ENCODE measurements around the gene HACL1. TPM values are rescaled to one million over a fixed set of nuclear protein-coding genes. Genes with fewer than 3 reads are reported as not detected.

Gene HACL1
- total RNA-seq, 3 donors from 2014 or later: 27.7 to 40.3 (median 28.8) TPM

- H3K9me3 ChIP-seq: no peaks in the 10 kb centered on the region
- H3K27me3 ChIP-seq: no peaks in the 10 kb centered on the region
- H3K27ac ChIP-seq: peak overlapping the region; percentile 61 to 69
- DNase-seq (ENCODE audit: low spot score in 2 of 2): no peak
- TF ChIP-seq CTCF (IDR thresholded peaks at IDR 0.05) (peak in 1 of 3 donors; percentile 11), POLR2AphosphoS5 (IDR thresholded peaks at IDR 0.05) (peak in 1 of 3 donors; percentile 63), POLR2A (IDR thresholded peaks at IDR 0.05) (no peak)
- no peak overlapping the region for H3K4me3 ChIP-seq
- H3K36me3 ChIP-seq: no peaks in the 10 kb centered on the region
- peaks cover 0 to 7% of the 10 kb centered on the region in 2 donors for H3K4me1 ChIP-seq
- intact Hi-C loops (cut with DNase I; ENCODE audit: low total_unique reads): no loop called here
Measured at GRCh38 chr3:15636028-15636709, 34.8 kb upstream of the HACL1 start.

DNA sequence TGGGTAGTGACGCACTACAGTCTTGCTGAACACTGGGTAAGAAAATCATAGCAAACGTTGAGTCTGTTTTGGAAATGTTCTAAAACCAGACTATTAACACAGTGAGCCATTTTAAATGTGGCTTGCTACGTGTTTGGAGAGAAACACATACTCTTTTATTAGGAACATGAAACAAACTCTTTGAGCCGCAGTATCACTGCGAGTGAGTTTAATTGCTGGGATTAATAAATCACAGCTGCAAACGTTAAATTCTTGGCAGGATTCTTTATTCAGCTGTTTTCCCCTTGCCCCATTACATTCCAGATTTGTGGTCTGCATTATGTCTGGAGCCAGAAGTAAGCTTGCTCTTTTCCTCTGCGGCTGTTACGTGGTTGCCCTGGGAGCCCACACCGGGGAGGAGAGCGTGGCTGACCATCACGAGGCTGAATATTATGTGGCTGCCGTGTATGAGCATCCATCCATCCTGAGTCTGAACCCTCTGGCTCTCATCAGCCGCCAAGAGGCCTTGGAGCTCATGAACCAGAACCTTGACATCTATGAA, 33.8 kb upstream of the HACL1 start:
- Histone ChIP-seq H3K4me3 (no peak overlapping the region), H3K9me3 (no peaks in the 10 kb centered on the region), H3K27ac (peak overlapping the region; percentile 61 to 69), H3K36me3 (no peaks in the 10 kb centered on the region), H3K27me3 (no peaks in the 10 kb centered on the region), H3K4me1 (peaks cover 0 to 7% of the 10 kb centered on the region in 2 donors)
- TF ChIP-seq POLR2AphosphoS5 (IDR thresholded peaks at IDR 0.05) (peak in 1 of 3 donors; percentile 23), POLR2A (IDR thresholded peaks at IDR 0.05) (no peak)
- intact Hi-C loops (cut with DNase I; ENCODE audit: low total_unique reads): no loop called here
- no peak for DNase-seq (ENCODE audit: low spot score in 2 of 2)

DNA sequence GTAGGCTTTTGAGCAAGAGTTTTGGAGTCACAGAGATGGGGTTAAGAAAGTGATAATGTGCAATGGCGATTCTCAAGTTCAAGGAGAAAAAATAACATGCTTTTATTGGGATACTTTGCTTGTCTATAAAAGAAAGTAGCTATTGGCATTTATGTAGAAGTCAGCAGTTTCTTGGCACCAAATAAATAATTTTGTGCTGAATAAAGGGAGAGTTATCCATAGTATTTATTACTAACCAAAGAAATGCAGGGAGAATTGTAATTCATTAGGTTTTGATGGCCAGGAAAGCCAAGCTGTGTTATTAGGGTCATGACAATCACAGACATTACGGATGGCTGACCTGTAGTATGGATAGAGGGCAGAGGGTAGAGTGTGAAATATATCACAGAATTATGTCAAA, 33.3 kb upstream of the HACL1 start:
- intact Hi-C loops (cut with DNase I; ENCODE audit: low total_unique reads): no loop called here

DNA sequence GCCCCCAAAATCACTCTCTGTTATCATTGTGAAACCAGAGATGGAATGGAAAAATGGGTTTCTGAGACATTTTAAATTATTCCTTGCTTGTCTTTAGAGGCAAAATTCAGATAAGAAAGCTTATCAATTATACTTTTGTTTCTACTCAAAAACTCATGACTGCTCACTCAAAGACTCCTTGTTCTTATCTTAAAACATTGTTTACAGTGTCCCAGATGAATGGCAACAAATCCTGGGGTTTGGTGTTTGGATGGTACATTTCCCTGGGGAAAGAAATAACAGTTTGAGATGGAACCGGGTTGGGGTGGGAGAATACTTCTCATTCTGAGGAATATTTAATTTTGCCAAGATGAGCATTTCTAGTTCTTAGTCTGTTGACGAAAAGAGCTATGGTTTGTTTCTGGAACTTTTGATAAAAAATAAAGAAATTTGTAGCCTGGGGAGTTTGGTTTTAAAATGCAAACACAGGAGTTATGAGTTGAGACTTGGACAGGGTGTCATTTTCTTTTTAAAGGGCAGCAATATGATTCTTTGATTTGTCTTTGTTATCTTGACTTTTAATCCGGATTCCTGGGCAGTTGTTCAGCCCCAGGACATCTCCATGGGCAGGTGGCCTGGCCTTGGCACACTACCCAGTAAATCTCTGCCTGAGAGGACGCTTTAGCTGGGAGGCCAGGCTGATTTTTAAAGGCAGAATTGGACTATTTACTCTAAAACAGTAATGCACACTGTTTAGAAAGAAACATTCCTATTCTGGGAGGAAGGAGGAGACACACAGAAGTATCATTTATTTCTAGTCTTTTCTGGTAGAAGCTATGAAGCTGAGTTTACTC, 32.6 kb upstream of the HACL1 start:
- peak overlapping the region; percentile 61 to 73 for H3K27ac ChIP-seq
- H3K36me3 ChIP-seq: no peaks in the 10 kb centered on the region
- no peaks in the 10 kb centered on the region for H3K9me3 ChIP-seq
- intact Hi-C loops (cut with DNase I; ENCODE audit: low total_unique reads): no loop called here
- TF ChIP-seq CTCF (IDR thresholded peaks at IDR 0.05) (no peak), POLR2AphosphoS5 (IDR thresholded peaks at IDR 0.05) (no peak), POLR2A (IDR thresholded peaks at IDR 0.05) (no peak)
- no peaks in the 10 kb centered on the region for H3K27me3 ChIP-seq
- H3K4me1 ChIP-seq: peaks cover 0 to 7% of the 10 kb centered on the region in 2 donors
- no peak overlapping the region for H3K4me3 ChIP-seq
- peak in 1 of 2 donors; percentile 65 for DNase-seq (ENCODE audit: low spot score in 2 of 2)

More for the DNA sequence above, 33.3 kb upstream of the HACL1 start:
- no peak for DNase-seq (ENCODE audit: low spot score in 2 of 2)
- H3K36me3 ChIP-seq: no peaks in the 10 kb centered on the region
- H3K9me3 ChIP-seq: no peaks in the 10 kb centered on the region
- peak overlapping the region; percentile 61 to 69 for H3K27ac ChIP-seq
- H3K27me3 ChIP-seq: no peaks in the 10 kb centered on the region
- H3K4me1 ChIP-seq: peaks cover 0 to 7% of the 10 kb centered on the region in 2 donors
- no peak for TF ChIP-seq POLR2AphosphoS5 (IDR thresholded peaks at IDR 0.05)
- no peak for TF ChIP-seq CTCF (IDR thresholded peaks at IDR 0.05)
- TF ChIP-seq POLR2A (IDR thresholded peaks at IDR 0.05): no peak
- no peak overlapping the region for H3K4me3 ChIP-seq

- no peaks in the 10 kb centered on the region for H3K27me3 ChIP-seq
- peaks cover 0 to 7% of the 10 kb centered on the region in 2 donors for H3K4me1 ChIP-seq
- H3K36me3 ChIP-seq: no peaks in the 10 kb centered on the region
- intact Hi-C loops (cut with DNase I; ENCODE audit: low total_unique reads): no loop called here
- H3K27ac ChIP-seq: no peak overlapping the region
- no peak overlapping the region for H3K4me3 ChIP-seq
- DNase-seq (ENCODE audit: low spot score in 2 of 2): no peak
- no peaks in the 10 kb centered on the region for H3K9me3 ChIP-seq
- TF ChIP-seq POLR2AphosphoS5 (IDR thresholded peaks at IDR 0.05) (no peak), CTCF (IDR thresholded peaks at IDR 0.05) (no peak), POLR2A (IDR thresholded peaks at IDR 0.05) (no peak)
Measured at GRCh38 chr3:15633159-15633558, 31.8 kb upstream of the HACL1 start.
